ENCODE results near the gene PALM3. TPM values are rescaled to one million over a fixed set of nuclear protein-coding genes. Genes with fewer than 3 reads are reported as not detected.
A peak's percentile ranks its signal among the peaks of the same experiment; 100 is the strongest.

PALM3 gene
- total RNA-seq, 1 donor = under 0.01 TPM

DNA sequence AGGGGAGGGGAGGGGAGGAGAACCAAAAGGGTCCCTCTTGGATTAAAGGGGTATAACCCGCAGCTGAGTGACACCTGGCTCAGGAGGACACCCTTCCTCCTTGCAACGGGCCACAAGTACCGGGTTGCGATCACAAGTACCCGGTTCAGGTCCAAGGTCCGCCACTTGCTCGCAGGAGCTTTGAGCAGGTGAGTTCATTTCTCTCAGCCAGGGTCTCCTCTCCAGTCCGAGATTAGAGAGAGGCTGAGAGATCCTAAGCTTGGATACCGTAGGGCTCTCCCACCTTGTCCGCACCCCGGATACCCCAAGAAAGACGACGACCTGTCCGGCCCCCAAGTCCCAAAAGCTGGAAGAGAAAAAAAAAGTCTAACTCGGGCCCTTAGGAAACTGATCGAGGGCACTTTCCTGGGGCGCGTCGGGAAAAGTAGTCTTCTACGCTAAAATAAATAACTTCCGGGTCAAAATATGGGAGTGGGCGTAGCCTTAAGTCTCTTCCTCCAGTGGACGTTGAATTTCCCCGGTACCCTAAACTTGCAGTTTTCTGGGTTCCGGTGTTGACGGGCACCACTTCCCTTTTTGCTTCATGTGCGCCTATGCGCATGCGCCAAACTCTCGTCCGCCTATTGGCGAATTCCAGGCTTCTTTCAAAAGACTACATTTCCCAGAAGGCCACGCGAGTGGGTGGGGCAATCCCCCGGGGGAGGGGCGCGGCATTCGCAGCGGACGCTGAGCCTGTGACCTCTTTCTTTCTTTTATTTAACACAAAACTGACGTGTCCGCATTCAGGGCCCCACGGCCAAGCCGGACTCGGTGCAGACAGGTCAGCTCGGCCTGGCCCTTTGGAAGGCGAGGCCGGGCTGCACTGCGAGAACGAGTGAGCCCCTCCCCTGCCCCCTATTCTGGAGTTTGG, 19.3 kb upstream of the PALM3 start:
- TF ChIP-seq, protein P1, sequence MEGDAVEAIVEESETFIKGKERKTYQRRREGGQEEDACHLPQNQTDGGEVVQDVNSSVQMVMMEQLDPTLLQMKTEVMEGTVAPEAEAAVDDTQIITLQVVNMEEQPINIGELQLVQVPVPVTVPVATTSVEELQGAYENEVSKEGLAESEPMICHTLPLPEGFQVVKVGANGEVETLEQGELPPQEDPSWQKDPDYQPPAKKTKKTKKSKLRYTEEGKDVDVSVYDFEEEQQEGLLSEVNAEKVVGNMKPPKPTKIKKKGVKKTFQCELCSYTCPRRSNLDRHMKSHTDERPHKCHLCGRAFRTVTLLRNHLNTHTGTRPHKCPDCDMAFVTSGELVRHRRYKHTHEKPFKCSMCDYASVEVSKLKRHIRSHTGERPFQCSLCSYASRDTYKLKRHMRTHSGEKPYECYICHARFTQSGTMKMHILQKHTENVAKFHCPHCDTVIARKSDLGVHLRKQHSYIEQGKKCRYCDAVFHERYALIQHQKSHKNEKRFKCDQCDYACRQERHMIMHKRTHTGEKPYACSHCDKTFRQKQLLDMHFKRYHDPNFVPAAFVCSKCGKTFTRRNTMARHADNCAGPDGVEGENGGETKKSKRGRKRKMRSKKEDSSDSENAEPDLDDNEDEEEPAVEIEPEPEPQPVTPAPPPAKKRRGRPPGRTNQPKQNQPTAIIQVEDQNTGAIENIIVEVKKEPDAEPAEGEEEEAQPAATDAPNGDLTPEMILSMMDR (IDR thresholded peaks at IDR 0.05; ENCODE audit: insufficient read depth, low read depth, low read length) = no peak
- peak; percentile 100 for DNase-seq (ENCODE audit: low read depth)

DNA sequence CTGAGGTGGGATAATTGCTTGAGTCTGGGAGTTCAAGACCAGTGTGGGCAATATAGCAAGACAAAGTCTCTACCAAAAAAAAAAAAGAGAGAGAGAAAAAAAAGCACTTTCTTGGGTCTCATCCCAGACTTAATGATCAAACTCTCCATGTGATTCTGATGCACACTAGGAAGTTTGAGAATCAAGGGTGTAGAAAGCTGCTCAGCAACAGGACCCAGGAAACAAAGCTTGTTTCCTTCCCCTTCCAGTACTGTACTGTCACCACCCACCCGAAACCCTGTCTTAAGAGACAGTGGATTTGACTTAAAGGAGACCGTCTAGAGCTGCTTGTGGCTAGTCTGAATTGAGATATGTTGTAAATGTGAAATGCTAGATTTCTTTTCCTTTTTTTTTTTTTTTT, 16.5 kb upstream of the PALM3 start:
- no peak overlapping the region for H3K4me3 ChIP-seq (ENCODE audit: low read depth, low read length)
- DNase-seq (ENCODE audit: low read depth) = no peak
- TF ChIP-seq, protein P1 (IDR thresholded peaks at IDR 0.05; ENCODE audit: insufficient read depth, low read depth, low read length) = no peak

More for the DNA sequence above, 19.3 kb upstream of the PALM3 start:
- peak overlapping the region; percentile 86 for H3K4me3 ChIP-seq (ENCODE audit: low read depth, low read length)

DNA sequence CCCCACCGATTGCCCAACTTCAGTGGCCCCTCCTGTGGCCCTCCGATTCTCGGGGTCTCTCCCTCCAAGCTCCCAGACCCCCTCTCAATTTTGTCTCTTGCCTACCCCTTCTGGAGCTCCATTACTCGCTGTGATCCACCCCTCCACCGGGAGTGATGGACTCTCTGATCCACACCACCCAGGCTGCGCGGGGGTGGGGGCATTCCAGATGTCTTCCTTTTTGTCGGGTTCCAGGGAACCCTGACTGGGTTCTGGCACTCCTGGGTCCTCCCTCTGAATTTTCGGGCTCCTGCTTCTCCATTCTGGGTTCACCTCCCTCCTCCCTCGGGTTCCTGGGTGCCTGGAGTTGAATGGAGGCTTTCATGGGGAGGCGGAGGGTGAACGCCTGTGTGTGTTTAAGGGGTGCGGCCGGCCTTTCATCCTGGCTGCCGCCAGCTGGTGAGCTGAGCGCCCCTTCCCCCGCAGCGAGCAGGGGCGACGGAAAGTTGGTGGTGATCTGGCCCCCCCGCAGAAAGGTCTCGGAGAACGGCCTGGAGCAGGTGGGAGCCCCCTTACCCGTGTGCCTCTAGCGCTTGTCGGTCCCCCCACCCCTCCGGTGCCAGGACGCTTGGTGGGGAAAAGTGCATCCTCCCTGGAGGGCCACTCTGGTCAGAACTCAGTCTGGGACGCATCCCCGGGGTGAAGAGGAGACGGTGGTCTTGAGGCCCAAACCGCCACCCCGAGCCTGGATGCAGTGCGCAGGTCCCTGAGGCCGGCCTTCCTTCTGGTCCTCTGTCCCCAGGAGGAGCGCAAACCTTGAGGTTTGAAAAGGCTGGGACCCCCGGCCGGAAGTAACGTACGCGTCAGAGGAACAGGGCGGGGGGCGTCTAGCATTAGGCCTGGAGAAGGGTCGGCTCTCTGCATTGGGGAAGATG, 12.3 kb upstream of the PALM3 start:
- no peak for DNase-seq (ENCODE audit: low read depth)
- H3K4me3 ChIP-seq (ENCODE audit: low read depth, low read length) = peak overlapping the region; percentile 71
- TF ChIP-seq, protein P1 (IDR thresholded peaks at IDR 0.05; ENCODE audit: insufficient read depth, low read depth, low read length) = no peak

DNA sequence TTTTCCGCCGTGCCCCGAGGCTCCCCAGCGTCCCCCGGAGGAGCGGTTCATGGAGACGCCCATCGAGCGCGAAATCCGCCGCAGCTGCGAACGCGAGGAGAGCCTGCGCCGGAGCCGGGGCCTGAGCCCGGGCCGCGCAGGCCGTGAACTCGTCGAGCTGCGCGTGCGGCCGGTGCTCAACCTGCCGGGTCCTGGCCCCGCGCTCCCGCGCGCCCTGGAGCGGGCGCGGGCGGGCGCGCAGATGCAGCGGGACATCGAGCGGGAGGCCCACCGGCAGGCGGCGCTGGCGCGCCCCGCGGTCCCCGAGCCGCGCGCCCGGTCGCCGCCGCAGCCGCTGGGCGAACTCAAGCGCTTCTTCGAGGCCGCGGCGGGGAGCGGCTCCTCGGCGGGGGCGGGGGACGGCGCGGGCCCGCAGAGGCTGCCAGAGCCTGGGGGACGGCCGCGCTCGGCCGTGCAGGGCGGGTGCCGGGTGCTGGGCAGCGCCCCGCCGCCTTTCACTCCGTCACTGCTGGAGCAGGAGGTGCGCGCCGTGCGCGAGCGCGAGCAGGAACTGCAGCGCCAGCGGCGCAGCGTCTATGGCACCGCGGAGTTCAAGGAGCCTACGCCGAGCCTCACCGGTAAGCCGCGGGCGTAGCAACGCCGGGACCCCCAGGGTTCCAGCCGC, 11.5 kb upstream of the PALM3 start:
- peak overlapping the region; percentile 71 for H3K4me3 ChIP-seq (ENCODE audit: low read depth, low read length)
- DNase-seq (ENCODE audit: low read depth) = peak; percentile 78
- TF ChIP-seq, protein P1 (IDR thresholded peaks at IDR 0.05; ENCODE audit: insufficient read depth, low read depth, low read length) = no peak

DNA sequence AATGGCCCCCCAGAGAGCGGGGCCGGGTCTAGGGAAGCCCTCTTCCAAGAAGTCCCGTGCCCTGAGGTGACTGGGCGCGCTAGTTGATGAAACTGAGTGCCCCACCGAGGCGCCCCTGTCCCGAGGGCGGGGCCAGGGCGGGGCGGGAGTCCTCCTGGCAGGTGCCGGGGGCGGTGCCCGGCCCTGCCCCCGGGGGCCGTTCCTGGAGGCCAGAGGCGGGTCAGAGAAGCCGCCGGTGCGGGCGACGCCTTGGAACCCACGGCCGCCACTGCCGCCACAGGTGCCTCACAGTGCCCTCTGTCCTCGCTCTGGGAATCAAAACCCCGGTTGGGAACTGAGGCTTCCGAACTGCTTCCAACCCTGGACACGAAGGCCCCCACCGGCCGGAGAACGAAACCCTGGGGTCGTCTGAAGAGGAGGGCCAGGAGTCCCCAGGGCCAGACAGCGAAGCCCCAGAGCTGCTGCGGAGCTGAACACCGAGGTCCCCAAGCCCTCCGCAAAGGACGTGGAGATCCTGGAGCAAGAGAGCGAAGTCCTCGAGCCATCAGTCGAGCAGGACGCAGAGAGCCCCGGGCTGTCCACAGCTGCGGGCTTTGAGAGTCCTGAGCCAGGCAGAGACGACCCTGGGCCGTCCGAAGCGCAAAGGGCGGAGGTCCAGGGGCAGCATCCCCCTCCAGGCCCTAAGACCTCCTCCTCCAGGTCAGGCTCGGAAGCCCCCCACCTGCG, 10.8 kb upstream of the PALM3 start, which contains the start of gene MISP3:
TSS of gene MISP3 (plus strand) at position 252 of the 726 bp plus-strand sequence. CDS start 524 bp downstream, outside the sequence.
- TF ChIP-seq, protein P1 (IDR thresholded peaks at IDR 0.05; ENCODE audit: insufficient read depth, low read depth, low read length) = no peak
- peak; percentile 53 for DNase-seq (ENCODE audit: low read depth)
- H3K4me3 ChIP-seq (ENCODE audit: low read depth, low read length) = peak within 1 kb of the TSS; percentile 71

Measured in fibroblast of villous mesenchyme (primary cell).